Duodenal mucosa (tissue), 2 donors: ENCODE measurements around the gene SKP1.
"Not testable (repeated sequence)": the region's sequence is repeated elsewhere in the genome, so short reads cannot be mapped to it uniquely, and the experiment has no call there.

ENCODE experiments used
- H3K27ac ChIP-seq: one replicate; pipeline ENCODE4 v1.7.0; 2013; ENCODE audit warnings: low read depth, low read length
- H3K27me3 ChIP-seq, 2 donors: one replicate each; pipeline ENCODE4 v1.7.0; 2013; ENCODE audit warnings: low read length in 2 of 2, control low read depth in 1 of 2; ENCODE audit not compliant: insufficient read depth in 2 of 2, control insufficient read depth in 1 of 2
- H3K36me3 ChIP-seq, 2 donors: one replicate each; pipeline ENCODE4 v1.7.0; 2013; ENCODE audit warnings: low read length in 2 of 2, control low read depth in 1 of 2; ENCODE audit not compliant: insufficient read depth in 2 of 2, control insufficient read depth in 1 of 2
- H3K4me1 ChIP-seq, 2 donors: one replicate each; pipeline ENCODE4 v1.7.0; 2013; ENCODE audit warnings: low read length in 2 of 2, control low read depth in 1 of 2; ENCODE audit not compliant: insufficient read depth in 2 of 2, control insufficient read depth in 1 of 2
- H3K4me3 ChIP-seq, 2 donors: one replicate each; pipeline ENCODE4 v1.7.0; 2013; ENCODE audit warnings: low read length in 2 of 2, low read depth in 1 of 2
- H3K9ac ChIP-seq, 2 donors: one replicate each; pipeline ENCODE4 v1.7.0; 2013; ENCODE audit warnings: low read length in 2 of 2, low read depth in 1 of 2
- H3K9me3 ChIP-seq, 2 donors: one replicate each; pipeline ENCODE4 v1.7.0; 2013; ENCODE audit warnings: low read length in 2 of 2, control low read depth in 1 of 2; ENCODE audit not compliant: control insufficient read depth in 1 of 2

Gene SKP1

DNA sequence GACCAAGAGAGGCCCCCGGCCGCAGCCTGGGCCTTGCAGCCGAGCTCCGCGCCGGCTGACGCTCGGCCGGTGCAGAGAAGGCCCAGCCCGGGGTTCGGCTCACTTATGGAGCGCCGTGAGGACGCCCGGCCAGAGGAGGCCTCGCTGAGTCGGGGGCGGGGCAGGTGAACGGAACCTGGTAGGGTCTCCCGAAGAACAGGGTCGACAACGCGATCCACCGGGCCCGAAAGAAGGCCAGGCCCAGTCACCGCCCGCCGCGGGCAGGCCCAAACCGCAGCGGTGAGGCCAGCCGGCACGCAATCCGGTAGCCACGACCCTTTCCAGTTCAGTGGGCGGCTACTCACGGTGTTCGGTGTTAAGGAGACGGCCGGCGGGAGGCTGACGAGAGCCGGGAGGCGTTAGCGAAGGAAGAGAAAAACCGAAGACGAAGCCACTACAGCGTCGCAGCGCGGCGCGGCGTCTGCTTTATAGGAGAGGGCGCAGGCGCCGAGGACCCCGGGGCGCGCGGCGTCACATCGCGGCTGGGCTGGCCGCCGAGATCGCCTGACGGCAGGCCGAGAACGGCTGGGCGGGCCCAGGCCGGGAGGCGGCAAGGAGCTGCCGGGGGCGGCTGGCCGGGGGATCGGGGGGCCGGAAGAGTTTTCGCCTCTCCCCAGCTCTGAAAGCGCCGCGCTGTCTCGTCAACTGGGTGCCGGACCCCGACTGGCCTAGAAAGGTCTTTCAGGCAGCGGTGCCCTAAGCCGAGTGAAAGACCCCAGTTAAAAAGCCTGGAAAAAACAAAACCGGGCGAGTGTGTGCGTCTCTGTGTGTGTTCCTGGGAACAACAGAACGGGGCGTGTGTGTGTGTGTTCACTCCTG is at the start of gene SKP1:
Gene SKP1, minus strand, starts transcription at position 440 of the 858 bp plus-strand sequence. CDS start 2,928 bp downstream, outside the sequence.
- Histone ChIP-seq H3K9ac (peak within 1 kb of the TSS; percentile 86 to 97), H3K9me3 (no peaks in the 10 kb centered on the region), H3K27me3 (no peaks in the 10 kb centered on the region), H3K4me3 (peak within 1 kb of the TSS; percentile 85 to 89), H3K27ac (peak within 1 kb of the TSS; percentile 99), H3K4me1 (peaks cover 28 to 33% of the 10 kb centered on the region in 2 donors), H3K36me3 (peaks cover under 1 to 16% of the 10 kb centered on the region in 2 donors)

DNA sequence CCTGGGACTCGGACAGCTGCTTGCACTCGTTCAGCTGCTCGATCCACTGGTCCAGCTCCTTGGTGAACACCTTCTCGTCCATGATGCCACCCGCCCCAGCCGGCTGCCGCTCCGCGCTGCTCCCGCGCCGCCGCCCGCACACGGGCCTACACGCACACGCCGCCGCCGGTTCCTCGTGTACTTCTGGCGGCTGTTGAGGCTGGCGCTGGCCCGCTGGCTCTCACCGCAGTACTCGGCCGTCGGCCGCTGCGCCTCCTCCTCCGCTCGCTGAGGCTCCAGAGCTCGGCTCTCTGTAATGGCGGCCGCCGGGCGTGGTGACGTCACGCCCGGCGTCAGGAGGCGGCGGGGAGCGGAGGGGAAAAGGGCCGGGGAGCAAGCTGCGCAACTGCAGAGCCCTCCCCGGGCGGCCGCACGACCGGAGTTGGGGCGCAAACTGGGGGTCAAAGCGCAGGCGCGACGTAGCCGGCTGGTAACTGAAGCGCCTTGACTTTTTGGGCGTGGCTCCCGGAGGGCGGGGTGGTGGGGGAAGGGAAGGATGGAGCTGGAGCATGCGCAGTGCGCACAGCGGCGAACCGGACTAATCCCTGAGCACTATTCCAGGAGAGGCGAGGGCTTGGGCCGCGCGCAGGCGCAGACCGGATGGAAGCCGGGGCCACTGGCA is 49.2 kb upstream of the SKP1 start, which contains the start of gene PPP2CA:
Gene PPP2CA, minus strand, starts transcription at position 294 of the 661 bp plus-strand sequence. Its CDS starts 212 bp downstream, at position 82.
- Histone ChIP-seq H3K4me1 (peaks cover 29 to 35% of the 10 kb centered on the region in 2 donors), H3K36me3 (peaks cover 0 to 1% of the 10 kb centered on the region in 2 donors), H3K4me3 (peak within 1 kb of the TSS; percentile 91 to 94), H3K27me3 (no peaks in the 10 kb centered on the region), H3K27ac (peak within 1 kb of the TSS; percentile 100), H3K9ac (peak within 1 kb of the TSS; percentile 97 to 99), H3K9me3 (no peaks in the 10 kb centered on the region)

DNA sequence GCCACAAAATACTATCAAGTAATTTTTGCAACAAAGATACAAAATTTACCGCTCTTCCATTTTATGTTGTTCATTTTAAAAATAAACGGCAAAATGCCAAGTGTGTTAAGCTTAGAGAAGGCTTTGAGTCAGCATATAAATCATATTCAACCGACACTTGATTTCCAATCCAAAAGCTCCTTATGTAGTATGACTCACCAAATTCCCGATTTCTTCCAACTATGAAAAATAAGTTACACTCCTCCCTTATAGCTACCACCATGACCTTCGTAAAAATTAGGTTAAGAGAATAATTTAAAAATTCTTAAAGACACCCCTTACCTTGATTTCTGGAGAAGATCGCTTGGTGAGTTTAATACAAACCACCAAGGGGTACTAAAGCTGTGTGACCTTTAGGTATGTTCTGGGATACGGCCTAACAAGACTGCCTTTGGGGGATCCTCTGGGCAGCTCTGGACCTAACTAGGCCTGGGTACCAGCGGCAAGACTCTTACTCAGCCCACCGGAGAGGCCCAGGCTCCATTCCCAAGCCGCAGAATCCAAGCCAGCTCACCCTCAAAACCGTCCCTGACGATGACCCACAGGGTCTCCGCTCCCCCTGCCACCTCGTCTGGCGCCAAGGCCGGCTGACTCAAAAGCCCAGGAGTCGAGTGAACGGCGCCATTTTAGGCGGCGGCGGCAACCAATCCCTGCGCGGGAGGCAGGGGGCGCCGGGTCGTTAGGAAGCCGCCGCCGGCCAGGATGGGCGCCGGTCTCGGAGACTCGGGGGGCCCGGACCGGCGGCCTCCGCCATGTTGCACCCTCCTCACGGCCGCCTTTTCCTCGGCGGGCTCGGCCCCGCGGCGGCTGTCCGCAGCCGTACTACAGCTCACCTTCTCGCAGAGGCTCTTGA is 48.4 kb upstream of the SKP1 start:
- H3K4me1 ChIP-seq: peaks cover 34 to 41% of the 10 kb centered on the region in 2 donors
- peak overlapping the region; percentile 97 to 99 for H3K9ac ChIP-seq
- H3K9me3 ChIP-seq: no peaks in the 10 kb centered on the region
- peak overlapping the region; percentile 91 to 94 for H3K4me3 ChIP-seq
- peaks cover 0 to 7% of the 10 kb centered on the region in 2 donors for H3K36me3 ChIP-seq
- no peaks in the 10 kb centered on the region for H3K27me3 ChIP-seq
- peak overlapping the region; percentile 100 for H3K27ac ChIP-seq

DNA sequence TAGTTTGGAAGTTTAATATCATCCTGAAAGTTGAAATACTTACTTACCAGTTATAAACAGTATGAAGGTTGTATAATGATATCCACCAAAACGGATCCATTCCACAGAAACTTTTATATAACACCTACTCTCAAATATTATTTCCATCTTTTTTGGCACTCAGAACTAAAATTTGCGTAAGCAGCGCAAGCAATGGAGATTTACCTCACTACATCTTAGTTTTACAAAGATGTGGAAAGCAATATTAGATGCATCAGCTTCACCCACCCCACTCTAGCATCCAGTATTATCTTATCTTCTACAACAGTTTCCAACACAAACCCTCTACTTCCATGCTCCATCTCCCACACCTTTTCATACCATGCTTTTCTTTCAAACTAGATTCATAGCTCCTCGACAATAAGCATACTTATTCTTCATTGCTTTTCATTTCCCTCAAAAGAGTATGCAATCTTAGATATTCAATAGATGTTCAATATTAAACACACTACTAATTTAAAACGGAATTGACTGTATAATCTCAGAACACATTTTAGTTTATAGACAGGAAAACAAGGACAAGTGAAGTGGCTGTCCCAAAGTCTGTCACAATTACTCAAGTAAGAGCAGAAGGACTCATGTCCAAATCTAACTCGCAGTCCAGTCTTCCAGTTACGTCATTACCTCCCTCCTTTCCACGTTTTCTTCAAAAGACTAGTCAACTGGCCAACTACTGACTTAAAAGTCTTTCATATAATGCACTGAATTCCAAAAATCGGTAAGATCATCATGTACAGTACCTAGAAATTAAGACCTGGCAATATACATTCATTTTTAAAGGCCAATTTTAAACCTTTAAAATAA is 46.9 kb upstream of the SKP1 start:
- Histone ChIP-seq H3K36me3 (peaks cover 0 to 7% of the 10 kb centered on the region in 2 donors), H3K4me1 (peaks cover 40 to 49% of the 10 kb centered on the region in 2 donors), H3K27me3 (no peaks in the 10 kb centered on the region), H3K9ac (peak overlapping the region; percentile 97 to 99), H3K9me3 (no peaks in the 10 kb centered on the region), H3K4me3 (peak overlapping the region; percentile 91 to 94), H3K27ac (peak overlapping the region; percentile 18)

DNA sequence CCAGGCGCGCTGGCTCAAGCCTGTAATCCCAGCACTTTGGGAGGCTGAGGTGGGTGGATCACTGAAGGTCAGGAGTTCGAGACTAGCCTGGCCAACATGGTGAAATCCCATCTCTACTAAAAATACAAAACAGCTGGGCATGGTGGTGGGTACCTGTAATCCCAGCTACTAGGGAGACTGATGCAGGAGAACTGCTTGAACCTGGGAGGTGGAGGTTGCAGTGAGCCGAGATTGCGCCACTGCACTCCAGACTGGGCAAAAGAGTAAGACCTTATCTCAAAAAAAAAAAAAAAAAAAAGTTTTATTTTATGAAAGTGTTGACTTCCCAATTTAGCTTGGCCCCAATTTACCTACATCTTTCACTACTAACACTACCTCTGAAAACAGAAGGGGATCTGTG is 44.9 kb upstream of the SKP1 start:
- not testable (repeated sequence) for H3K4me3 ChIP-seq, H3K27me3 ChIP-seq, H3K9ac ChIP-seq, H3K36me3 ChIP-seq, H3K9me3 ChIP-seq, H3K27ac ChIP-seq
- peaks cover 34 to 42% of the 10 kb centered on the region in 2 donors for H3K4me1 ChIP-seq

DNA sequence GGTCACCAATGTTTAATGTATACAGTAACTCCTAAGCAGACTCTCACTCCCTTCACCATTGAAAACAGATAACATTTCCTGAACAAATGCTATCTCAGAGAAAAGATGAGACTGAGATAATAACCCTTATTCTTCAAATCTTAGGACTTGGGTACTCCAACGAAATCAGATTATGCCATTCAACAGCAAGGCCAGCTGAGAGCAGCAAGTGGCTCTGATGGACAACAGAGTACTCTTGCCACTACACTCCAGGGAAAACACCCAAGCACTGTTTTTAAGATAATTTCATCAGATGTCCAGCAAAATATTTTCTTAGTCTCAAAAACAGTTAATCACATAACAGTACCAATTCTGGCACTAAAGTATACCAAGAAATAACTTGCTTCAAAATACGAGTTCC is 39.0 kb upstream of the SKP1 start:
- Histone ChIP-seq H3K36me3 (peaks cover 0 to 4% of the 10 kb centered on the region in 2 donors), H3K4me1 (peaks cover 9 to 17% of the 10 kb centered on the region in 2 donors), H3K9ac (no peak overlapping the region), H3K27me3 (no peaks in the 10 kb centered on the region), H3K4me3 (no peak overlapping the region), H3K27ac (no peak overlapping the region), H3K9me3 (peaks cover 0 to 7% of the 10 kb centered on the region in 2 donors)

DNA sequence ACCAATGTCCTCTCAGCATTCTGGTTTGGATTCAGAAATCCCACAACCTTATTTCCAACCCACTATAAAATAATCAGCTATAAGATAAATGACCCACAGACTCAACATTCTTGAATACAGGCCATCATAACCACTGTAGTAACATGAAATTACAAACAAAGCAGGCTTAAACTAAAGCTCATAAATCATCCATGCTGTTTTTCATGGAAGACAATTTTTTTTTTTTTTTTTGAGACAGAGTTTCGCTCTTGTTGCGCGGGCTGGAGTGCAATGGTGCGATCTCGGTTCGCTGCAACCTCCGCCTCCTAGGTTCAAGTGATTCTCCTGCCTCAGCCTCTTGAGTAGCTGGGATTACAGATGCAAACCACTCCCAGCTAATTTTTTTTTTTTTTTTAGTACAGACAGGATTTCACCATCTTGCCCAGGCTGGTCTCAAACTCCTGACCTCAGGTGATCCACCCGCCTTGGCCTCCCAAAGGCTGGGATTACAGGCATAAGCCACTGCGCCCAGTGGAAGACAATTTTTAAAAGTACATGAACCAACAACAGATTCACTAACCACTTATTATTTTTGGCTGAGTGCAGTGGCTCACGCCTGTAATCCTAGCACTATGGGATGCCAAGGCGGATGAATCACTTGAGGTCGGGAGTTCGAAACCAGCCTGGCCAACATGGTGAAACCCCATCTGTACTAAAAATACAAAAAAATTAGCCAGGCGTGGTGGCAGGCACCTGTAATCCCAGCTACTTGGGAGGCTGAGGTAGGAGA is 34.7 kb upstream of the SKP1 start:
- H3K27ac ChIP-seq, H3K27me3 ChIP-seq, H3K9me3 ChIP-seq, H3K9ac ChIP-seq, H3K4me1 ChIP-seq, H3K36me3 ChIP-seq, H3K4me3 ChIP-seq: not testable (repeated sequence)

DNA sequence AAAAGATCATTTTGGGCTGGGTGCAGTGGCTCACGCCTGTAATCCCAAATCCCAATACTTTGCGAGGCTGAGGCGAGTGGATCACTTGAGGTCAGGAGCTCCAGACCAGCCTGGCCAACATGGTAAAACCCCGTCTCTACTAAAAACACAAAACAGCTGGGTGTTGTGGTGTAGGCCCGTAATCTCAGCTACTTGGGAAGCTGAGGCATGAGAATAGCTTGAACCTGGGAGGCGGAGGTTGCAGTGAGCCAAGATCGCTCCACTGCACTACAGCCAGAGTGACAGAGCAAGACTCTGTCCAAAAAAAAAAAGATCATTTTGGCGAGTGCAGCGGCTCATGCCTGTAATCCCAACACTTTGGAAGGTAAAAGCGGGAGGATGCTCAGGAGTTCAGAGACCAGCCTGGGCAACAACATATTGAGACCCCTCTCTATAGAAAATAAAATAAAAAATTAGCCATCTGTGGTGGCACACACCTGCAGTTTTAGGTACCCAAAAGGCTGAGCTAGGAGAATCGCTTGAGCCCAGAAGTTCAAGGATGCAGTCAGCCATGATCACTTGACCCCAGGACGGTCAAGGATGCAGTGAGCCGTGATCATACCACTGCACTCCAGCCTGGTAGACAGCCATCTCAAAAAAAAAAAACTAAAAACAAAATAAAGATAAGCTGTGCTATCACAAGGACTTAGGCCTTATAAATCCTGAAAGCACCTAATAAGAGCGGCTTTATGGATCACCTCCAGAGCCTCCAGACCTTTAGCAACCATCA is 32.9 kb upstream of the SKP1 start:
- Histone ChIP-seq H3K27me3 (no peaks in the 10 kb centered on the region), H3K9ac (no peak overlapping the region), H3K27ac (no peak overlapping the region), H3K4me1 (peaks cover 0 to 7% of the 10 kb centered on the region in 2 donors), H3K4me3 (no peak overlapping the region), H3K36me3 (peaks cover 0 to 6% of the 10 kb centered on the region in 2 donors), H3K9me3 (peaks cover 0 to 7% of the 10 kb centered on the region in 2 donors)
